ENCODE results near the gene ZGPAT.
"Not testable (repeated sequence)": the region's sequence is repeated elsewhere in the genome, so short reads cannot be mapped to it uniquely, and the experiment has no call there.

Gene ZGPAT

DNA sequence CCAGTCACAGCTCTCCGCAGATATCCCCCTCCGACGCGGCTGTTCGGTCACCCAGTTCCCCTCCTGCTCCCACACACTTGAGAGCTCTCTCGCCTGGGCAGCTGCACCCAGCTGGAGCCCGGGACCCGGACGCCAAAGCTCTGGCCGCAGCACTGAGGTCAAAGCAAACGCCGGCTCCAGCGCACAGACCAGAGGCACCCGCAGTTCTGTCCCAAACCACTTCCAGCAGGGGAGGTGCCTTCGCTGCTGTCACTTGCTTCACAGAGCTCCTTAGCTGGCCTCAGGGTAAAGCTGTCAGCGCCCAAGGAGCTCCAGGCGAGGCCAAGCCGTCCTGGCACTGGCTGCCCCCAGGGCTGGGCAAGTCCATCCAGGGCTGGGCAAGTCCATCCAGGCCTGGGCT lies 59.6 kb downstream of the ZGPAT start:
- DNase-seq, result no peak

DNA sequence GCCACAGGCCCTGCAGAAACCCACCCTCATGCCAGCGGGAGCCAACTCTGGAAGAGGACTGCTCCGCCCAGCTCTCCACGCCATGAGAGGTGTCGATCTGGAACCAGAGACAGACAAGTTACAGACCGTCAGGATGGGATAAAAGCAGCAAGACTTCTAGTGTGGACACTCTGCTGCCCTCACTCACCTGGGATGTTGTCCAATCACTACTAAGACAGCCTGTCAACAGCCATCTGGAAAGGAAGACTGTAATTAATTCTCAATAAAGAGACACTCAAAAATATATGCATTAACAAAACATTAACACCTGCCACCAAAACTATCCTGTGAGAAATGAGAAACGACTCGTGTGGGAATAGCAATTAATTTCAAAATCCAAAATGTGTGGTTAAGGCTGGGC lies 60.0 kb downstream of the ZGPAT start:
- DNase-seq, result no peak

DNA sequence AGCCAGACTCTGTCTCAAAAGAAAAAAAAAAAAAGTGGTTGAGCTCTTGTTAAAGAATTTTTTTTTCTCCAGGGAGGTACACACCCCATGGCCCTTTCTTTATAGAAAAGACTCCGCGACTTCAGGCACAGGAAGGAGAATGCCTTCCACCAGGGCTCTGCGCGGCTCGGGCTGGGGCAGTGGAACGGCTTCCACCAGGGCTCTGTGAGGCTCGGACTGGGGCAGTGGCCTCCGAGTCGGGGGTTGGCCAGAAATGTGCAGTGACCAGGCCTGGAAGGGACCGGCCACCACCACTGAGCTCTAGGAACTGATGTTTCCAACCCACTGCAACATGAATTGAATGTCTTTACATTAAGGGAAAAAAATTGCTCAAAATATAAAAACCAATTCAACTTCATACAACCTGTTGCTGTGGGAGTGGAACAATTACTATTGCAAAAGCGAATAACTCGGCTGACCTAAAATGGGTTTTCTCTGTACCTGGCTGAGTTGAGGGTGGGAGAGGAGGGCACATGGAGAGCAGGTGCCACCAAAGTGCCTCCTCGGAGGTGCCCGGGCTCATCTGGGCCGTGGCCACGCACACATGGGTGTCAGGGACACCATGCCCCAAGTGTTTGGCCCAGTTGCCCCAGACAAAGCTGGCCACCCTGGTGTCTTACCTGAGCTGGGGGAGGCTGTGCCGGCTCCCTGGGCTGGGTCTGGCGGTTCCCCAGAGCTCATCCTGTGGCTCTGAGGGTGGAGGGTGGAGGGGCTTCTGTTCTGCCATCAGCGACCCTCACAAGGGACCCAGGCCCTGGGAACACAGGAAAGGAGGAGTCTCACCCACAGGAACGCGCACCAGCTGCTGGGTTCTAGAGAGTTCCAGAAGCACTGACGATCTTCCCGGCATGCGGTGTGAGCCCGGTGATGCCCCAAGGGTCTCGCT lies 61.0 kb downstream of the ZGPAT start:
- no peak for DNase-seq

DNA sequence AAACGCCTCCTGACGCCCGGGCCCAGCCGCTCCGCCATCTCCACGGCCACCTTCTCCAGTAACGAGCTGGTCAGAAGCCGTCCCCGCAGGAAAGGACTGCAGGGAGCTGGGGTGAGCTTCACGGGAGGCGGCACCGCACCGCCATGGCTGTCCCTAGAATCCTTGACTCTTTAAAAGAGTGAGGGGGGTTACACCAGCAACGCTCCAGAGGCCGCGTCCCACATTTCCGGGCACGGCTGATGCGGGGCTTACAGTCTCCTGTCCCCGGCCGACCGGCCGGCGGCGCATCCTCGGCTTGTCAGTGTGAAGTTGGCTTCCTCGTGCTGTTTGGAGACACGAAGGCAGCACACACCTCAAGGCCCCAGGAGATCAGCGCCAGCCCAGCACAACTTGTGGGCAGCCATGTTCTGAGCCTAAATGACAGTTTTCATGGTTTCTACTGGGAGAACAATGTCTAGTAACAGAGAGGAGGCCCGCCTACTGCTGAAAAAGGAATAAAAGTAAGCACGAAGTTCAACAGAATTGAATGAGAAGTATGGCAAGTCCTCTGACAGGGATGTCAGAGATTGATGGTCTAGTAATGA lies 62.1 kb downstream of the ZGPAT start:
- DNase-seq, result no peak

DNA sequence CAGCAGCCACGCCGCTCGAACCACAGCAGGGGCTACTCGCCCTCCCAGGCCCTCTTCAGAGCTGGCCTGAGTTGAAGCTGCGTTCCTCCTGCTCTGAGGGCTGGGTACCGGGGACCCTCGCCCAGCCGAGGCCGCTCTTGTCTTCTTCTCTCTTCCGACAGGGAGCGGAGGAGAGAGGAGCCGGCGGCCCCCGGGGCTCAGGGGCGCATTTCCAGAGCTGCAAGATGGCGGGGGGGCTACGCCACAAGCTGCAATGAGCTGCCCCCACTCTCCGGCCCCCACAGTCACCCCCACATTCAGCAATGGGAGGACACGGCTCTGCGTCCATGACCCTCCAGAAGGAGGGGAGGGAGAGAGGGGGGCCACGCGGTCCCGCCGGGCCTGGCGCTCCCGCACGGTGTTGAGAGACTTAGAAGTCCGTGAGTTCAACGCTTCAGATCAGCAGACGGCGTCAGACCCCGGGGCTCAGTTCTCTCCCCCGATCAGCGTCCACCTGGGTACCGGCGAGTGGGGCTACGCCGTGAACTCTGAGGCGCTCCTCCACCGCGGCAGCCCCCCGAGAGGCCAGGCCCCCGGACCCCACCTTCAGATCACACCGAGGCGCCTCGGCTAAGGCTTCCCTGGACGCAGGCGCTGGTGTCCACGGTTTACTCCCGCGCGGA lies 63.3 kb downstream of the ZGPAT start:
- no peak for DNase-seq

DNA sequence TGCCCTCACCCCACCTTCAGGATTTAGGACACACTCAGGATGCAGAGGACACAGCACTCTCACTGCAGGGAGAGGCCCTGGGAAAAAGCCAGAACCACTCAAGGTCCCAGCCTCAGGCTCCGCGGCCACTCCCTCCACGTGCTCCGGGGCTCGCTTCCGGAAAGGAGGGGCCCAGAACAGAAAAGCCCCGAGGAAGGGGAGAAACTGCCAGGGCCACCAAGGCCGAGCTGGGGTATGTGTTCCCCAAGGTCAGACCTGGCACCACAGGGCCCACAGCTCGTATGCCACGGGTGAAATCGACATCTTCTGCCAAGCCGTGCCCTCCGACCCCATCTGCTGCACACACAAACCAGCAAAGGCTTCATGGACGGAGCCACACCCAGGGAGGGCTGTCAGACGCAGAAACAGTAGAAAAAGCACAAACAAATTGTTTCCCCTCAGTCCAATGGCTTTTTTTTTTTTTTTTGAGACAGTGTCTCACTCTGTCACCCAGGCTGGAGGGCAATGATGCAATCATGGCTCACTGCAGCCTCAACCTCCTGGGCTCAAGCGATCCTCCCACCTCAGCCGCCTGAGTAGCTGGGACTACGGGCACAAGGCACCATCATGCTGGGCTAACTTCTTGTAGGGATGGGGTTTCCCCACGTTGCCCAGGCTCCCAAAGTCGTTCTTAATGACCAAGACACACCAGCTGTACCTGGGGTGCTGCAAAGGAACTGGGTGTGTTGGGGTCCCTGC lies 65.1 kb downstream of the ZGPAT start:
- no peak for DNase-seq

DNA sequence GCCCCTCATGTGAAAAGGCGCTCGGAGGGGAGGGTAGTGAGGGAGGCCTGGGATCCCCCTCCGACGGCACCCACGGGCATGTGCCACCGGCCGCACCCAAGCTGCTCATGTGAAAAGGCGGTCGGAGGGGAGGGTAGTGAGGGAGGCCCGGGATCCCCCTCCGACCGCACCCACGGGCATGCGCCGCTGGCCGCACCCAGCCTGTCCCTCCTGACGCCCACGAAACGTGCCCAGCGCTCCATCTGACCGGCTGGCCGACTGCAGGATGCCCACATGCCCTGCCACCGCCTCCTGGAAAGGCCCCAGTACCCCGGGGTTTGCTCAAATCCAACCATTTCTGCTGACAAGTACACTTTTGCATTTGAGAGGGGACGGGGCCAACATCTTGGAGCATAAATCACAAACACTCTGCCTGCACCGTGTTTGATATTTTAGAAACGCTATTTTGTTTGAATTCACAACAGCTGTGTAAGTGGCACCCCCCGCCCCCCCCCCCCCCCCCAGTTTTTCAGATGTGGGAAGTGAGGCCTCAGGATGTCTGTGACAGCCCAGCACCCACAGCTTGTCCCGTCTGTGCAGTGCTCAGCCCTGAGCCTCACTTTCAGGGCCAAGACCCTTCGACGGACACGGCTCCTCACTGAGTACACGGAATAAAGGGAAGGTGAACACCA lies 65.9 kb downstream of the ZGPAT start:
- no peak for DNase-seq

DNA sequence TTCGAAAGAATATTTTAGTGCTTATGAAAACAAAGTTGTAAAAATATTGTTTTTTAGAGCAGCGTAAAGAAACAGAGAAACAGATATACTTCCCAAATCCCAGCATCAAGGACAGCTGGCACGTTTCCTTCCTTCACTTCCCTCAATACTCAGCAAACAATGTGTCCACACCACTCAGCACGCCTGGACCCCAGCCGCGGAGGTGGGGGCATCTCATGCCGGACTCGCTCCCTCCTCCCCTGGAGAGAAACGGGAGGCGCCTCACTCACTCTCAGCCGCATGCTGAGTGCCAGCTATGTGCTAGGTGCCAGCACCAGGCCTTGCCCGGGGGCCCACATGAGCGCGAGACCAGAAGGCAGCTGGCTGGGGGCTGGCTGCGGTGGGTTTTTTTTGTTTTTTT lies 66.5 kb downstream of the ZGPAT start:
- no peak for DNase-seq

DNA sequence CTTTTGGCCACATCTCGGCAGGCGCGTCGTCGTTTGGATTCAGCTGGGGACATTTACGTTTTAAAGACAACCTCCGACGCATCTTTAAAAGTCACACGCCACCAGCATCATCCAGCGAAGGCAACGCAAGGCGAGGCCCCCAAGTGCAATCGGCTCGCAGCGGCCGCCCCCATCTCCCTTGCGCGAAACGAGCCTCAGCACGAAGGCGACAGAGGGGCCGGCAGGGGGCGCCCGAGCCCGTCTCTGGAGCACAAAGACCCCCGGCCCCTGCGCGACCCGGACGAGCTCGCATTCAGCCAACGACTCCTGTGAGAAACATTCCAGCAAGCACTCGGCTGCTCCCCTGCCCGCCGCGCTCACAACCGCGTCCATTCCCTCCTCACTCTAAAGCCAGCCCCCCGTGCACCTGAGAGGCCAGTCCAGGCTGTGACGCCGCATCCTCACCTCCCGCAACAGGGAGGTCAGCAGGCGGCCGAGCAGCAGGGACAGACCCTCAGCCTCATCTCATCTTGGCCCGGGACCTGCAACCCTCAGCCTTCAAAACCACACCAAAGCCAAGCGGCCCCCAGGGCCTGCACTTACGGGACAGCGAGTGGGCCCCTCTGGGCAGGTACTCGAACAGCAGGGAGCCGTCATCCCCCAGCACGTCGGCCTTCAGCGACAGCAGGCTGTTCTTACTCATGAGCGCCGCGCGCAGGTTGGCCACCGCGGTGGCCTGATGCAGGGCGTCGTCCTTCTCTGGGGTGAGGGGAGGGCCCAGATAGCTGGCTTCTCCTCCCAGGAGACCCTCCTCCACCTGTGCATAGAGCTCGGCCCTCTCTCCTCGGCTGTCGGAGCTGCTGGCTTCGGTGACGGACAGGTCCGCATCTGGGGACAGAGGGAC lies 67.5 kb downstream of the ZGPAT start:
- no peak for DNase-seq

DNA sequence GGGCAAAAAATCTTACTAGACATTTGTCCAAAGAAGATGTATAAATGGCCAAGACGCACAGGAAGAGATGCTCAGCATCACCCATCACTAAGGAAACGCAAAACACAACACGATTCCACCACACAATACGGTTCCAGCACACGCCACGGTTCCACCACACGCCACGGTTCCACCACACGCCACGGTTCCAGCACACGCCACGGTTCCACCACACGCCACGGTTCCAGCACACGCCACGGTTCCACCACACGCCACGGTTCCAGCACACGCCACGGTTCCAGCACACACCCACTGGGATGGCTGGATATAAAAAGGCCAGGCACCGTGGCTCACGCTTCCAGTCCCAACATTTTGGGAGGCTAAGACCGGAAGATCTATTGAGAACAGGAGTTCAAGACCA lies 69.0 kb downstream of the ZGPAT start:
- DNase-seq, result not testable (repeated sequence)

DNA sequence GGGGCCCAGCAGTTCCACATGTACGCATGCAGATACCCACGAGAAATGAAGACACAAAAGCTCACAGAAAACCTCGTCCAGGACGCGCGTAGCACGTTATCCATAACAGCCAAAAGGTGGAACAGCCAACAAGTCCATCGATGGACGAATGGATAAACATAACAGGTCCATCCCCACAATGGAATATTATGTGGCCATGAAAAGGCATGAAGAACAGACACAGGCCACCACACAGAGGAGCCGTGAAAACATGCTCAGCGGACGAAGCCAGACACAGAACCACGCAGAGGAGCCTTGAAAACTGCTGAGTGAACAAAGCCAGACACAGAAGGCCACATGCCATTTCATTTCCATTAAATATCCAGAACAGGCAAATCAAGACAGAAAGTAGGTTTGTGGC lies 69.8 kb downstream of the ZGPAT start:
- no peak for DNase-seq

DNA sequence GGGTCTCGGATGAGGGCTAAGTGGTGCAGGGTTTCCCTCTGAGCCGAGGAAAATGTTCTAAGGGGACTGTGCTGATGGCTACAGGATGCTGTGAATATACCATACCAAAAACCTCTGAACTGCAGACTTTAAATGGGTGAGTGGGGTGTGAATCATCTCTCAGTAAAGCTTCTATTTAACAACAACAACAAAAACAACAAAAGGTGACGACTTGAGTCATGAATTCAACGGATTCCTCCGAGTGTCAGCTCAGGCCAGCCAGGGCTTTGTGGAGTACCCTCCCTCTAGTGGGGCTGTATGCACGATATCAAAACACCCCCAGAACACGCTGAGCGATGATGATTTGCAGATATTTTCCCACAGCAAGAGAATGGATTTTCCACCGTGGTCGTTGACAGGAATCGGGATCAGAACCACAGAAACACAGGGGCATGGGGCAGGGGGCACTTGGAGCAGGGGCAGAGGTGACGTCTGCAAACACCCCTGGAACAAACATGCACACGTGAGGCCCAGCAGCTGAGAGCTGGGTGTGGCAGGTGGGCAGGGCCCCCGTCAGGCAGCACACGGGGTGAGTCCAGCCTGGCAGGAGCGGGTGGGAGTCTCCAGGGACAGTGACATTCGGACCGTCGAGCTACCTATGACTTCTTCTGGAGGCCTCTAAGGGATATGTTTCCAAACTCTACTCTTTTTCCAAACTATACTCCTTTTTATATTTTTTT lies 70.4 kb downstream of the ZGPAT start:
- no peak for DNase-seq

DNA sequence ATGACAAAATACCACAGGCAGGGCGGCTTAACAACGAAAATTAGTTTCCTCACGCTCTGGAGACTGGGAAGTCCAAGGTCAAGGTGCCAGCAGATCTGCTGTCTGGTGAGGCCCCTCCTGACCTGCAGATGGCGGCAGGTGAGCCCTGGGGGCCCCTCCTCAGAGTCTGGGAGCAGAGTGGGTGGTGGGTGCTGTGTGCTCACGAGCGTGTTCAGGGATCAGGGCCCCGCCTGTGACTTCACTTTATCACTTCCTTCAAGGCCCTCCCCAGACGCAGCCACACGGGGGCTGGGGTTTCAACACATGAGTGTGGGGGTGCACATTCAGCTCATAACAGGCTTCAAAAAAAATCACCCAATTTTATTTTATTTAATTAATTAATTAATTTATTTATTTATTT lies 71.0 kb downstream of the ZGPAT start:
- no peak for DNase-seq

DNA sequence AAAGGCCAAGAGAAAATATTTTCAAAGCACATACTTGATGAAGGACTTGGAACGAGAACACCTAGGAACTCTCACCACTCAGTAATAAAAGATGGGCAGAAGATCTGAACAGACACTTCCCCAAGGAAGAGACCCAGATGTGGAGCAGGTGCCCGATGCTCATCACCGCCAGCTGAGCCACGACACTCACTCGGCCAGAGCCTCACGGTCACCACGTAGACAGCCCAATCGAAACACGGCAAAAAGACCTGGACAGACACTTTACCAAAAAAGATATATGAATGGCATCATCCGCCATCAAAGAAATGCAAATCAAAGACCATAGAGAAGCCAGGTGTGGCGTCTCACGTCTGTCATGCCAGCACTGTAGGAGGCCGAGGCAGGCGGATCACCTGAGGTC lies 73.3 kb downstream of the ZGPAT start:
- DNase-seq, result no peak

DNA sequence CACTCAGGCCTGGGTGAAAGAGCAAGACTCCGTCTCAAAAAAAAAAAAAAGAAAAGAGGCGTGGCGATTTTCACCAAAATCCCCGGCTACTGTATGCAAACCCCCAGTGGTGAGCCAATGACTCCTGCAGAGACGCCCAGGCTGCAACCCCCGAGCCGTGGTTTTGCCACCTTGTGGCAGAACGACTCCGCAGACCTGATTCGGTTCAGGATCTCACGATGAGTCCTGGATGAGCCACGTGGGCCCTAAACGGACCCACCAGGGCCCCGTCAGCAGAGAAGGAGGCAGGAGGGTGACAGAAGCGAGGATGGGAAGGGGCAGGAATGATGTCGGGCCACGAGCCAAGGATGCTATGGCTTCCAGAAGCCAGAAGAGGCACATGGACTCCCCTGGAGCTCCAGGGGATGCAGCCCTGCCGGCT lies 74.2 kb downstream of the ZGPAT start:
- peak; percentile 82 for DNase-seq

DNA sequence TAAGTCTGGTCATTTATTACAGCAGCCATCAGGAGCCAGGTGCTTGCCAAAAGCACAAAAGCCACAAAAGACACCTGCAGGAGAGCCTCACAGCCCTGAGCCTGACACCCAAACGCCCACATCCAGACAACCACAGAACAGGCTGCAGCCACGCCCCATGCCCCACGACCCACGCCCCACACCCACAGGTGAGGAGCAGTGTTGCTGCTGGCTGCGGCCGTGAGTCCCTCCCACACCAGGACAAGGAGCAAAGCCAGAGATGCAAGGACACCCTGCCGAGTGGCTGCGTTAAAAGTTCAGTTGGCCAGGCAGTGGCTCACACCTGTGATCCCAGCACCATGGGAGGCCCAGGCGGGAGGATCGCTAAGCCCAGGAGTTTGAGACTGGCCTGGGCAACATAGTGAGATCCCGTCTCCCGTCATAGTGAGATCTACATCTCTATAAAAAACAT lies 74.7 kb downstream of the ZGPAT start:
- DNase-seq, result peak; percentile 55

DNA sequence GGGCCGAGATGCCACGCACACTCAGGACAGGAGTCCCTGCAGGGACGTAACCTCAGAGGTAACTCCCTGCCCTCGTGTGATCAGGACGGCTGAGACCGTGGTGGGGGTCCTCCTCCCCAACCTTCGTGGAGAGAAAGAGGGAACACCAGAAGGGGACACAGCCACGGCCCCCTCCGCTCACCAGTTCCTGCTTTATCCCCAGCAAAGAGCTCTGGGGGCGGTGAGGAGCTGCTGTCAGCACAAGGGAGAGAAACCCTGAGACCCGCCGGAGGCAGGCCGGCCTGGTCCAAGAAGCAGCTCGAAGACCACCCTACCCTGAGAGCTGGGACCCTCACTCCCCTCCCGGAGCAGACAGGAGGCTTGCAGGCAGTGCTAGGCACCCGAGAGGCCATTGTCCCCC lies 76.1 kb downstream of the ZGPAT start:
- no peak for DNase-seq

DNA sequence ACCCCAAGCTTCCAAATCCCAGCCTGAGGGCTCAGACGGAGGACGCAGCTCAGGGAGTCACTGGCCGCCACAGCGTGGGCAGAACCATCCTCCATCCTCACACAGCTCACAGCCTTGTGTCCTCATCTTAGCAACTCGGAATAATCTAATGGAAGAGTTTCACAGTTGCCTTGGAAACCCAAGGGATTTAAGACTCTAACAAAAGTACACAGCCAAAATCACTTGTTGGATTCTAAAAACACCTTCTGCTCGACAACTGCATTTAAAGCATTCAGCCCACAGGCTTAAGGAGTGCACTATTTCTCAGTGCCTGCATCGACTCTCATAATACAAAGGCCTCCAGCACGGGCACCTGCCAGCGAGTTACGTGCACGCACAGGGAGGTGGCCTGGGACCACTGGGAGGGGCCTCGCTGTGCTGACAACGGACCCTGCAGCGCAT lies 77.9 kb downstream of the ZGPAT start:
- DNase-seq, result no peak

All from RPMI8226 (cell line).